Progenitor cell of endocrine pancreas (in vitro differentiated cells): ENCODE measurements around the gene SERPINI1. TPM values are rescaled to one million over a fixed set of nuclear protein-coding genes. Genes with fewer than 3 reads are reported as not detected.

Experiments
- DNase-seq: peaks from one replicate; pipeline ENCODE4 v3.0.0; 2021; ENCODE audit warnings: low spot score; ENCODE audit not compliant: unreplicated experiment
- H3K27ac Mint-ChIP-seq: 2 replicates; pipeline ENCODE4 v1.8.0; 2021; ENCODE audit warnings: mild to moderate bottlenecking, moderate library complexity, mixed read lengths
- H3K27me3 Mint-ChIP-seq: 2 replicates; pipeline ENCODE4 v1.8.0; 2021; ENCODE audit warnings: mixed read lengths
- H3K36me3 Mint-ChIP-seq: 2 replicates; pipeline ENCODE4 v1.8.0; 2022; ENCODE audit warnings: mixed read lengths; ENCODE audit not compliant: insufficient read depth
- H3K4me1 Mint-ChIP-seq: 2 replicates; pipeline ENCODE4 v1.8.0; 2021; ENCODE audit warnings: low read depth, mixed read lengths
- H3K4me3 Mint-ChIP-seq: 2 replicates; pipeline ENCODE4 v1.8.0; 2021; ENCODE audit warnings: low read depth, mild to moderate bottlenecking, moderate library complexity, mixed read lengths
- H3K9me3 Mint-ChIP-seq: 2 replicates; pipeline ENCODE4 v1.8.0; 2021; ENCODE audit warnings: low read depth, mixed read lengths
- CTCF ChIP-seq: fragments of 200-600 bp; sonication (generic); IDR thresholded peaks from one replicate; pipeline ENCODE4 v1.5.0; 2021; ENCODE audit warnings: antibody characterized with exemption, mild to moderate bottlenecking; ENCODE audit not compliant: unreplicated experiment
- total RNA-seq: library from RNA; stranded (reverse); gene quantifications from 2 replicates; pipeline ENCODE4 v1.2.1, GENCODE V29; 2021

Gene SERPINI1
- total RNA-seq, 1 donor from 2014 or later = 10.7 TPM

DNA sequence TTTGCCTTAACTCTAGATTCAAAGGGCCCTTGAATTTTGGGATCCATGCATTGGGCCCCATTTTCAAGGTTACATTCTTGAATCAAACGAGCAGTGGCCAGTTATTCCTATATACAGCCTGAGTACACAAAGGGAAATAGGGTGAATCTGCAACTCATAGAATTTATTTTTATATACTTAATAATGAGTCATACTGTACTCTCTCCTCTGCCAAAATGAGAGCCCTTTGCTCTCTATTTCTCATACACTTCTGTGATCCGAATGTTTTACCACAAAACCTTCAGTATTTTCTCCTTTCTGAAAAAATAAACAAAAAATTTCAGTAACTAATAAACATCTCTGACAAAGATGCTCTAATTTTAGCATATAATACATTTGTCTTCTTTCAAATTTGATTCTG is 116.7 kb downstream of the SERPINI1 start:
- H3K27ac Mint-ChIP-seq = no peak overlapping the region
- peaks cover 3% of the 10 kb centered on the region for H3K9me3 Mint-ChIP-seq
- no peak for TF ChIP-seq CTCF
- no peak overlapping the region for H3K4me3 Mint-ChIP-seq
- no peaks in the 10 kb centered on the region for H3K36me3 Mint-ChIP-seq
- H3K27me3 Mint-ChIP-seq = no peaks in the 10 kb centered on the region
- peaks cover 5% of the 10 kb centered on the region for H3K4me1 Mint-ChIP-seq
- DNase-seq = no peak

DNA sequence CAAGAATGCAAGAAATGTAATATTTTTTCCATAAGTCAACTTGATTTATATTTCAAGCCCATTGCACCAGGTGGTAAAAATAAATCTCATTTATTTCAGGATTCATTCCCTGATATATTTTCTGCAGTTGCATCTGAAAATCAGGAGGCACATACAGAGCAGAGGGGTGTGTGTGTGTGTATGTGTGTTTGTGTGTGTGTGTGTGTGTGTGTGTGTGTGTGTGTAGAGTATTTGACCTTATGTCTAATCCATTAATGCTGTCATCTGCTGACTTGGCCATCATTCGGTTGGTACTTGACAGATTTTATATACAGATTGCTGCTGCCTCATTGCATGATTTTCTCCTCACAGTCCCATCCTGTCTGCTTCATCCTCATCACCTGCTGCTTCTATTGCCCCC is 118.5 kb downstream of the SERPINI1 start:
- H3K4me3 Mint-ChIP-seq = no peak overlapping the region
- H3K4me1 Mint-ChIP-seq = peaks cover 5% of the 10 kb centered on the region
- H3K9me3 Mint-ChIP-seq = no peaks in the 10 kb centered on the region
- no peak for TF ChIP-seq CTCF
- no peak for DNase-seq
- H3K36me3 Mint-ChIP-seq = no peaks in the 10 kb centered on the region
- H3K27ac Mint-ChIP-seq = no peak overlapping the region
- H3K27me3 Mint-ChIP-seq = no peaks in the 10 kb centered on the region

DNA sequence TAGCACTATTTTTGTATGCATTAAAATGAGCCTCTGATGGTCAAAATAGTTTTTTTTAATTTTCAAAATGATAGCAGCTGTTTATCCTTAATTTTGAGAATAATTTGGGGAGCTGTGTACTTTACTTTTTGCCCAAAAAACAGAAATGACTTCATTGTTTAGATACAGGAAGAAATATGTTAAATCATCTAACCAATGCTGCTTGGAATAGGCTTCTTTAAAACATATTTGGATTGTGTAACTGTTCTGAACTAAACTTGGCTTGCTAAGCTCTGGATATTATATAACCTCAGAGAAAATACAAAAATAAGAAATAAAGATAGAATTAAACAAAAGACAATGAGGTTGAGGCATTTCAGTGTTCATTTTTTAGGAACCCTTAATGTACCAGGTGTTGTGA is 119.3 kb downstream of the SERPINI1 start:
- Mint-ChIP-seq H3K36me3 (no peaks in the 10 kb centered on the region), H3K27me3 (no peaks in the 10 kb centered on the region), H3K4me1 (peaks cover 5% of the 10 kb centered on the region), H3K27ac (no peak overlapping the region), H3K9me3 (no peaks in the 10 kb centered on the region), H3K4me3 (no peak overlapping the region)
- no peak for TF ChIP-seq CTCF
- no peak for DNase-seq

DNA sequence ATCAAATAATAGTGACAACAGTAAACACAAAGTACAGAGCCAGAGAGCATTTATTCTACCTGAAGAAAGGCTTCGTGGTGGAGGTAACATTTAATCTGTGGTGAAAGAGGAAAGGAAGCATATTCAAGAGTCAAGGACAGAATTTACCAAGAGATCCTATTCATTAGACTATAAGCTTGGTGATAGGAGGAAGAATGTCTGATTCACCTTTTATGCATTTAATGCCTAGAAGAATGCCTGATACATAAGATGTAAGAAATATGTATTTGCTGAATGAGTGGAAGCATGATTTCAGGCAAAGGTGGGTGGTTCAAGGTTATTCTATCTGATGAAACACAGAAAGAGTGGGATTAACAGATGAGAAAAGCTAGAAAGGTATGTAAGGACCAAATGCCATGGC is 119.8 kb downstream of the SERPINI1 start:
- Mint-ChIP-seq H3K36me3 (no peaks in the 10 kb centered on the region), H3K9me3 (no peaks in the 10 kb centered on the region), H3K4me3 (no peak overlapping the region), H3K4me1 (peaks cover 5% of the 10 kb centered on the region), H3K27ac (no peak overlapping the region), H3K27me3 (no peaks in the 10 kb centered on the region)
- DNase-seq = no peak
- TF ChIP-seq CTCF = no peak

GRCh38 chr3:167858865-167859264 is 123.3 kb downstream of the SERPINI1 start:
- H3K4me3 Mint-ChIP-seq = no peak overlapping the region
- no peaks in the 10 kb centered on the region for H3K36me3 Mint-ChIP-seq
- DNase-seq = no peak
- H3K27me3 Mint-ChIP-seq = no peaks in the 10 kb centered on the region
- H3K9me3 Mint-ChIP-seq = no peaks in the 10 kb centered on the region
- no peak overlapping the region for H3K27ac Mint-ChIP-seq
- TF ChIP-seq CTCF = no peak
- peaks cover 4% of the 10 kb centered on the region for H3K4me1 Mint-ChIP-seq
